ENCODE results near the gene EARS2.

Gene EARS2

DNA sequence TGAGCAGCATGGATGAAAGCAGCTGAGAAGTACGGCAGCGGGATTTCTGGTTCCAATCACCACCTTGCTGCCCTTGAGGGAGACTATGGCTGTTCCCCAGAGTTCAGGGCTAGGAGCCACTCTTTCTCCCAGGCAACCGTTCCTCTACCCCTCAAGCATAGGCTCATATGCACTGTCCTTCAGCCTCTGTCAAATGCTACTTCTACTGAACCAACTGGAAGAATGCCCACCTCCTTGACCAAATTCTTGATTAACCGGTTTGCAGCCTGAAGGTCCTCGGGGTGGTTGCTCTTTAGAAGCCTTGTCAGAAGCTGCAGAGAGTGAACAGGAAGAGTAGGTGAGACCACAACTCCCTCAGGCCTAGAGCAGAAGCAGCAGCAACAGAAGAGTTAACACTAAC, 70.7 kb downstream of the EARS2 start:
- ATAC-seq (ENCODE audit: insufficient read depth, low read depth) (no peak), DNase-seq (no peak)
- Histone ChIP-seq H3K9me3 (ENCODE audit: insufficient read depth, low read length, severe bottlenecking) (no peaks in the 10 kb centered on the region), H4K20me1 (ENCODE audit: insufficient read depth, low read length) (no peaks in the 10 kb centered on the region), H3K79me2 (ENCODE audit: insufficient read depth, low read length) (no peaks in the 10 kb centered on the region), H3K27me3 (ENCODE audit: insufficient read depth, low read length, poor library complexity) (no peaks in the 10 kb centered on the region), H3K36me3 (ENCODE audit: insufficient read depth, low read length) (no peaks in the 10 kb centered on the region), H3K4me1 (ENCODE audit: insufficient read depth, low read length) (no peaks in the 10 kb centered on the region), H3K4me3 (ENCODE audit: low read depth in 1 of 2, low read length in 2 of 2) (no peak overlapping the region), H2AFZ (ENCODE audit: low read depth, low read length) (no peak overlapping the region), H3K4me2 (ENCODE audit: insufficient read depth, low read length) (no peak overlapping the region), H3K27ac (ENCODE audit: low read length) (no peak overlapping the region), H3K9ac (ENCODE audit: low read depth, low read length) (no peak overlapping the region)
- no peak for TF ChIP-seq EZH2 (IDR thresholded peaks at IDR 0.05; ENCODE audit: borderline replicate concordance, low read depth, low read length, severe bottlenecking)
- TF ChIP-seq, protein P1, sequence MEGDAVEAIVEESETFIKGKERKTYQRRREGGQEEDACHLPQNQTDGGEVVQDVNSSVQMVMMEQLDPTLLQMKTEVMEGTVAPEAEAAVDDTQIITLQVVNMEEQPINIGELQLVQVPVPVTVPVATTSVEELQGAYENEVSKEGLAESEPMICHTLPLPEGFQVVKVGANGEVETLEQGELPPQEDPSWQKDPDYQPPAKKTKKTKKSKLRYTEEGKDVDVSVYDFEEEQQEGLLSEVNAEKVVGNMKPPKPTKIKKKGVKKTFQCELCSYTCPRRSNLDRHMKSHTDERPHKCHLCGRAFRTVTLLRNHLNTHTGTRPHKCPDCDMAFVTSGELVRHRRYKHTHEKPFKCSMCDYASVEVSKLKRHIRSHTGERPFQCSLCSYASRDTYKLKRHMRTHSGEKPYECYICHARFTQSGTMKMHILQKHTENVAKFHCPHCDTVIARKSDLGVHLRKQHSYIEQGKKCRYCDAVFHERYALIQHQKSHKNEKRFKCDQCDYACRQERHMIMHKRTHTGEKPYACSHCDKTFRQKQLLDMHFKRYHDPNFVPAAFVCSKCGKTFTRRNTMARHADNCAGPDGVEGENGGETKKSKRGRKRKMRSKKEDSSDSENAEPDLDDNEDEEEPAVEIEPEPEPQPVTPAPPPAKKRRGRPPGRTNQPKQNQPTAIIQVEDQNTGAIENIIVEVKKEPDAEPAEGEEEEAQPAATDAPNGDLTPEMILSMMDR (IDR thresholded peaks at IDR 0.05; ENCODE audit: borderline replicate concordance, extremely low read depth, low read length, poor library complexity, severe bottlenecking), result no peak

DNA sequence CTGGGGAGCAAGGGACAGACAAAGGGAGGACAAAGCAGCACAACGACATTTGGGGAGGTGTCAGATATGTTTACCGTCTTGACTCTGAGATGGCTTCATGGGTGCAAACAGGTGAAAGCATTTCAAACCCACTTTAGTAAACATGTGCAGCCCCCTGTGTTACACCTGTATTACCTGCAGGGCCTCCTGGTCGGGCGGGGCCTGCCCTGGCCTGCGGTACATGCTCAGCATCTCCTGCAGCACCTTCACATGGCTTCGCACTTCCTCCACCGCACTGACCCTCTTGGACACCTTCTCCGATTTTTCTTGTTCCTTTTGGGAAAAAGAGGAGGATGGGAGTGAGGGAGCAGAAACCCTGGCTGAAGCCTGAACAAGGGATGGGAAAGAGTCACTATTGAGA, 71.3 kb downstream of the EARS2 start:
- H3K4me3 ChIP-seq (ENCODE audit: low read depth in 1 of 2, low read length in 2 of 2), result no peak overlapping the region
- H3K36me3 ChIP-seq (ENCODE audit: insufficient read depth, low read length), result no peaks in the 10 kb centered on the region
- ATAC-seq (ENCODE audit: insufficient read depth, low read depth), result no peak

DNA sequence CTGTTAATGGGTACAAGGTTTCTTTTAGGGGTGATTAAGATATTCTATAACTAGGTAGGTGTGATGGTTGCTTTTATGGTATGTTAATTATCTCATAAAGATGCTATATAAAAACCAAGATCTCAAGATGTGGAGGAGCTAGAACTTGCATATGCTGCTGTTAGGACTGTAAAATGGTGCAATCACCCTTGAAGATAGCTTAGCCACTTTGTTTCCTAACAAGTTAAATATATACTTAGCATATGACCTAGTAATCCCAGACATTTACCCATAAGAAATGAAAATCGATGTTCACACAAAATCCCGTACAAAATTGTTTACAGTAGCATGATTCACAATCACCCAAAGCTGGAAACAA, 71.9 kb downstream of the EARS2 start:
- Histone ChIP-seq H3K9me3 (ENCODE audit: insufficient read depth, low read length, severe bottlenecking) (no peaks in the 10 kb centered on the region), H3K4me3 (ENCODE audit: low read depth in 1 of 2, low read length in 2 of 2) (no peak overlapping the region), H3K79me2 (ENCODE audit: insufficient read depth, low read length) (no peaks in the 10 kb centered on the region), H3K27ac (ENCODE audit: low read length) (no peak overlapping the region), H3K4me1 (ENCODE audit: insufficient read depth, low read length) (no peaks in the 10 kb centered on the region), H3K4me2 (ENCODE audit: insufficient read depth, low read length) (no peak overlapping the region), H2AFZ (ENCODE audit: low read depth, low read length) (no peak overlapping the region), H3K27me3 (ENCODE audit: insufficient read depth, low read length, poor library complexity) (no peaks in the 10 kb centered on the region), H3K9ac (ENCODE audit: low read depth, low read length) (no peak overlapping the region), H3K36me3 (ENCODE audit: insufficient read depth, low read length) (no peaks in the 10 kb centered on the region), H4K20me1 (ENCODE audit: insufficient read depth, low read length) (no peaks in the 10 kb centered on the region)
- TF ChIP-seq, protein P1 (IDR thresholded peaks at IDR 0.05; ENCODE audit: borderline replicate concordance, extremely low read depth, low read length, poor library complexity, severe bottlenecking), result no peak
- no peak for TF ChIP-seq EZH2 (IDR thresholded peaks at IDR 0.05; ENCODE audit: borderline replicate concordance, low read depth, low read length, severe bottlenecking)
- no peak for ATAC-seq (ENCODE audit: insufficient read depth, low read depth)
- no peak for DNase-seq

More for the DNA sequence above, 71.3 kb downstream of the EARS2 start:
- no peaks in the 10 kb centered on the region for H4K20me1 ChIP-seq (ENCODE audit: insufficient read depth, low read length)
- H3K9ac ChIP-seq (ENCODE audit: low read depth, low read length), result no peak overlapping the region
- TF ChIP-seq, protein P1 (IDR thresholded peaks at IDR 0.05; ENCODE audit: borderline replicate concordance, extremely low read depth, low read length, poor library complexity, severe bottlenecking), result no peak
- TF ChIP-seq EZH2 (IDR thresholded peaks at IDR 0.05; ENCODE audit: borderline replicate concordance, low read depth, low read length, severe bottlenecking), result no peak
- H3K27ac ChIP-seq (ENCODE audit: low read length), result no peak overlapping the region
- H3K9me3 ChIP-seq (ENCODE audit: insufficient read depth, low read length, severe bottlenecking), result no peaks in the 10 kb centered on the region
- no peaks in the 10 kb centered on the region for H3K4me1 ChIP-seq (ENCODE audit: insufficient read depth, low read length)
- DNase-seq, result no peak
- H3K79me2 ChIP-seq (ENCODE audit: insufficient read depth, low read length), result no peaks in the 10 kb centered on the region
- H3K4me2 ChIP-seq (ENCODE audit: insufficient read depth, low read length), result no peak overlapping the region
- H2AFZ ChIP-seq (ENCODE audit: low read depth, low read length), result no peak overlapping the region
- H3K27me3 ChIP-seq (ENCODE audit: insufficient read depth, low read length, poor library complexity), result no peaks in the 10 kb centered on the region

All from DND-41 (cell line).